ENCODE data around the gene TMED1.
"Not testable (repeated sequence)": the region's sequence is repeated elsewhere in the genome, so short reads cannot be mapped to it uniquely, and the experiment has no call there.

Gene TMED1

DNA sequence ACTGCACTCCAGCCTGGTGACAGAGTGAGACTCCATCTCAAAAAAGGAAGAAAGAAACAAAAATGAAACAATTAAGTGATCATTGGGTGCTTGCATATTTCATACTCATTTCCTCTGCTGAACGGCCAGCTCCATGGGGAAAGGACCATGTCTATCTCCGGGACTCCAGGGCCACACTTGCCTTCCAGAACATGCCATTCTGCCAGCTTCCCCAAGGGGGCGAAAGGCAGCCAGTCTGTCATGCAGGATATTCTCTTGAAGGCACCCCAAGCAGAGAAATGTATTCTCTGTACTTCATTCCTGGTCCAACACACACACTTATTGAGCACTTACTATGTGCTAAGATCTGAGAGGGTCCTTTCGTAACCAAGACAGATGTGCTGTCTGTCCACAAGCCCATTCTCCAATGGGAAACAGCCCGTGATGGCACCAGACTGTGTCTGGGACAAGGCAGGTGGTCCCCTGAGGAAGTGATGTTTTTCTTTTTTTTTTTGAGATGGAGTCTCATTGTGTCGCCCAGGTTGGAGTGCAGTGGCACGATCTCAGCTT is 25.2 kb upstream of the TMED1 start:
- no peak for DNase-seq

DNA sequence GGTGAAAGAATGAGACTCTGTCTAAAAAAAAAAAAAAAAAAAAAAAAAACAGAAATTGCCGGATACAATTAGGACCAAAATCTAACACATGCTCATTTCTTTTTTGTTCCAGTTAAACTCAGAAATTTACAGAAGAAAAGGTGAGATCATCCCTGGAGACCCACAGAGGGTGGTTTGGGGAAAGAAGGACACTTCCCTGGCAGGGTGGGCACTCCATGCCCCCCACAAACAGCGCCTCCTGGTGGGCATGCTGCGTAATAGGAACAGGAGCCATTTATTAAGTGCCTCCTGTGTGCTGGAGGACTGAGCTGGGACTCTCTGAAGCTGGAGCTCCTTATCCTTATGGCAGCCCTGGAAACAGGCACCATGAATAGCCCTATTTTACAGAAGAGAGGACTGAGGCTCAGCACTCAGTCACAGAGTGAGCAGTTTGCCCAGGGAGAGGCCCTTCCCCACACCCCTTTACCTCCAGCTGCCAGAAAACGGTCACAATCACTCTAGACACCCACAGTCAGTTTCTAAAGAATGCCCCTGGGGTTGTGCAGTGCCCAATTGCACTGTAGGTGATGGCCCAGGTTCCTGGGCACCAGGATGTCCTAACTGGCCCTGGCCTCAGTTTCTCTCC is 22.3 kb upstream of the TMED1 start:
- DNase-seq, result no peak

DNA sequence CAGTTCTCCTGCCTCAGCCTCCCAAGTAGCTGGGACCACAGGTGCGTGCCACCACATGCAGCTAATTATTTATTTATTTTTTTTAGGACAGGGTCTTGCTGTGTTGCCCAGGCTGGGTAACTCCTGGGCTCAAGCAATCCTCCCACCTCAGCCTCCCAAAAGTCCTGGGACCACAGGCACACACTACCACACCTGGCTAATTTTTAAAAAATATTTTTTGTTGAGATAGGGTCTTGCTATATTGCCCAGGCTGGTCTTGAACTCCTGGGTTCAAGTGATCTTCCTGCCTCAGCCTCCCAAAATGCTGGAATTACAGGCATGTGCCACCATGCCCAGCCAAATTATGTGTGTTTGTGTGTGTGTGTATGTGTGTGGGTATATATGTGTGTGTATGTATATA is 20.9 kb upstream of the TMED1 start:
- not testable (repeated sequence) for DNase-seq

DNA sequence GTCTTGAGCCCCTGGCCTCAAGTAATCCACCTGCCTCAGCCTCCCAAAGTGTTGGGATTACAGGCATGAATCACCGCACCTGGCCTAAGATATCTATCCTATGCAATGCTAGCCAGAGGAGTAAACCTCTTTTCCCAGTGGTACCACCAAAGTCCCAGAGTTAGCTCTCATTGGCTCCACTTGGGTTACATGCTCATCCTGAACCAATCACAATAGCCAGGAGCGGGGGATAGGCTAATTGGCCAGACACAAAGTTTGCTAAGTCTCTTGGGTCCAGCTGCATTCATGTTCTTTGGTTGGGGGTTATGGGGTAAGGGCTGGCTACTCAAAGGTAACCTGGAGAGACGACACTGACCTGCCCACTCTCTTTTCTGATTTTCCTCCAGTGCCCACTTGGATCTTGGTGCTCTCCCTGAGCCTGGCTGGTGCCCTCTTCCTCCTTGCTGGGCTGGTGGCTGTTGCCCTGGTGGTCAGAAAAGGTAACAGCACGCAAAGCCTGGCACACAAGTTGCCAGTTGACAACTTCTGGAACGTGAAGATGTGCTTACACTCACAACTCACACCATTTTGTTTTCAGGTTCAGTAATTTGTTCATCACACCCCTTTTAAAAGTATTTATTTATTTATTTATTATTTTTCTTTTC is 20.0 kb upstream of the TMED1 start:
- DNase-seq, result no peak

DNA sequence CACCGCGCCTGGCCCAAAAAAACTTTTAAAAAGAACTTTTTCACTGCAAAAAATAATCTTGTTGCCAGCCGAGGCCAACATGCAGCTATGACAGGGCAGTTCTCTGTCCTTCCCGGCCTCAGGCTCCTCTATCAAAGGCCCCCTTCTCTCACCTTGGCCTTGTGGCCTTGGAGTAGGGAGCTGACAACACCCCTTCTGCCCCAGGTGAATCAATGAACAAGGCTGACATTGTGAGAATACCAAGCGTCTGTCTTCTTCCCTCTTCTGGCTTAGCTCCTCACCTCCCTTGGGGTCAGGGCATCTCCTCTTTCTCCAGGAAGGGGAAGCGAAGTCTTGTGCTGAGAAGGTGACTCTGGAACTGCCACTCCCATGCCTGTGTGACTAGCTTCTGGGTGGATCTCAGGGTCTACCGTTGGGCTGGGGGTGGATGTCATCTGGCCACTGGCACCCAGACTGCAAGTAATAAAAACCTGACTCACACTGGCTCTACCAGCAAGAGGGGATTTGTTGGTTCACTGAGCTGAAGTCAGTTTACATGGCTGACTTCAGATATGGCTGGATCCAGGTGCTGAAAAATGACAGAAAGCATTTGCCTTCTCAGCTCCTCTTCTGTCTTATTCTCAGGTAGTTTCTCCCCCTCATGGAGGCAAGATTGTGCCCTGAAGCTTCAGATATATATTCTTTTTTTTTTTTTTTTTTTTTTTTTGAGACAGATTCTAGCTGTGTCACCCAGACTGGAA is 18.5 kb upstream of the TMED1 start:
- no peak for DNase-seq

DNA sequence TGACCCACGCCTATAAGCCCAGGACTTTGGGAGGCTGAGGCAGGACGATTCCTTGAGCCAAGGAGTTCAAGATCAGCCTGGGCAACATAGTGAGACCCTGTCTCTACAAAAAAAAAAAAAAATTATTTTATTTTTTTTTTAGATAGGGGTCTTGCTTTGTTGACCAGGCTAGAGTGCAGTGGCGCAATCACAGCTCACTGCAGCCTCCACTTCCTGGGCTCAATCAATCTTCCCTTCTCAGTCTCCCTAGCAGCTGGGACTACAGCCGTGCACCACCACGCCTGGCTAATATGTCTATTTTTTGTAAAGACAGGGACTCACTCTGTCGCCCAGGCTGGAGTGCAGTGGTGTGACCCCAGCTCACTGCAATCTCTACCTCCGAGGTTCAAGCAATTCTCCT is 16.9 kb upstream of the TMED1 start:
- DNase-seq, result no peak

DNA sequence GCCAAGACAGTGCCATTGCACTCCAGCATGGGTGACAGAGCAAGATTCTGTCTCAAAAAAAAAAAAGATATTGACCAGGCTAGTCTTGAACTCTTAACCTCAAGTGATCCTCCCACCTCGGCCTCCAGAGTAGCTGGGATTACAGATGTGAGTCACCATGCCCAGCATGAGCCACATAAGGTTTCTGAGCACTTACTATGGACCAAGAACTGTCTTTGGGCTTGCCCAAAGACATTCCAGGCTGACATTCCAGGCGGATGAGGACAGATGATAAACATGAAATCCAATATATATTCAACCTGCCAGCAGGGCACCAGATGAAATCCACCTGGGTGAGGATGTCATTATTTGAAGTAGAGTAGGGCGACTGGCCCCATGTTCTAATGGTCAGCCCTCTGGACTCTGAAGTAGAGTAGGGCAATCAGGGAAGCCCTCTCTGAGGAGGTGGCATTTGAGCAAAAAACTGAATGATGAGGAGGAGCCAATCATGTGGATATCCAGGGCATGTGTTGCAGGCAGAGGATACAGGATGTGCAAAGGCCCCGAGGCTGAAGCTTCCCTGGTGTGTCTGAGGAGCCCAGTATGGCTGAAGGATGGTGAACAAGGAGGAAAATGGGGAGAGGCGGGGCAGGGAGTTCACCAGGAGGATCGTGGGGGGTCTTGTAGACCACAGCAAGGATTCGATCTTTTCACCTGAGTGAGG is 16.2 kb upstream of the TMED1 start:
- no peak for DNase-seq

DNA sequence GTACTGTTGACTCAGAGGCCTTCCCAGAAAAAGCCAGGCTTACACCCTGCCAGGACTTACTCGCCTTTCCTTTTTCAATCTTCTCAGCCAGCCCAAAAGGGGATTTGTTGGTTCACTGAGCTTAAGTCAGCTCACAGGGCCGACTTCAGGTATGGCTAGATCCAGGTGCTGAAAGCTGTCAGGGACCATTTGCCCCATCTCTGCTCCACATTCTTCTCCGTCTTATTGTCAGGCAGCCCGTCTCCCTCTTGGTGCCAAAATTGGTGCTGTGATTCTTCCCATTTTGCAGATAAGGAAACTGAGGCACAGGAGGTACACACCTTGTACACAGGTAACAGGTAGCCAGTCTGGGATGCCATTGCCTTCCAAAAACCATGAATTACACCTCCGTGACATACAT is 14.6 kb upstream of the TMED1 start:
- DNase-seq, result no peak

DNA sequence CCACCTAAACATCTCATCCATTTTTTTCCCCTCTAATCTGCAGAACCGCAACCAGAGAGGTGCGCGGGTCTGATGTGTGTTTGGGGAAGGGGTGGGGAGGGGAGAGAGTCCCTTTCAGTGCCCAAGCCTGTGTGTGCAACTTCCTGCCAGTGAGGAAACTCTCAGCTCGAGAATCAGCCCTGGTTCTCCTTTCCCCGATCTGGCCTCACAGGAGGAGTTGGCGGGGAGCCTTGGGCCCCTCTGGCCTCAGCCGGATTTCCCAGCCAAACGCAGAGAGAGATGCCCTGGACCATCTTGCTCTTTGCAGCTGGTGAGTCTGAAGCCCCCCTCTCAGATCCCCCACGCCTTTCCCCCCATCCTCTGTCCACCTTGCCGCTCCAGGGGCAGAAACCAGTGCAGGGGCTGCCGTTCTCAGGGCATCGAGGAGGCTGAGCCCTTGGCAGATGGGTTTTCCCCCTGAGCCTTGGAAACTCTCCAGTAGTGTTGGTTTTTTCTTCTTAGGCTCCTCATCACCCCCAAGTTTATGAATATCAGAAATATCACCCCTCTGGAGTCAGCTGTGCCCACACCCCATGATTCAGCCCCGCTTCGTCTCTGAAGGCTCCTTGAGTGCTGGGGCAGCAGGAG is 12.3 kb upstream of the TMED1 start, which contains the start of gene C19orf38:
TSS of gene C19orf38 (plus strand) at position 186 of the 627 bp plus-strand sequence. CDS start at position 280, 94 bp downstream.
- no peak for DNase-seq

DNA sequence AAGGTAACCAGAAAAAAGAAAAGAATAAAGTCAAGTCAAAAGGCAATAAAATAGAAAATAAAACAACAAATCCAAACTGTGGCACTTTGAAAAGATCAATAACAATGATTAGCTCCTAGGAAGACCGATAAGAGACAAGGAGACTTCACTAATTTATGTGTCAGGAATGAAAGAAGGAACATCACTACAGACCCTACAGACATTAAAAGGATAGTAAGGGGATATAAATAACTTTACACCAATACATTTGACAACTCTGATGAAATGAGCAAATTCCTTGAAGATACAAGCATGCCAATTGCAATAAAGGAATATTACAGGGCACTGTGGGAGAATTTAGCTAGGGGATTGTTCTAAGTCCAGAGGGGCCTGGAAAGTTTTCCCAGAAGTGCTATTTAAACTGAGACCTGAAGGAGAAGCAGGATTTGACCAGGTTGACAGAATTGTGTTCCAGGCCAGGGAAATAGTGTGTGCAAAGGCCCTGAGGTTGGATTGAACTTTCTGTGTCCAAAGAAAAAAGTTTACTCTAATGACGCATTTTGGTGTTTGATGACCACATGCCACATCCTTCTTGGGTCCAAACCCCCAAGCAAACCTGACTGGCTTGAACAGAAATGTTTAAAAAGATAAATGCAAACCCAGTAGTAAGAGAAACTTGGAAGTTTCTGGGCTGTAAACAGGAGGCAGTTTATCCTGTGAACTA is 10.6 kb upstream of the TMED1 start:
- DNase-seq, result no peak

DNA sequence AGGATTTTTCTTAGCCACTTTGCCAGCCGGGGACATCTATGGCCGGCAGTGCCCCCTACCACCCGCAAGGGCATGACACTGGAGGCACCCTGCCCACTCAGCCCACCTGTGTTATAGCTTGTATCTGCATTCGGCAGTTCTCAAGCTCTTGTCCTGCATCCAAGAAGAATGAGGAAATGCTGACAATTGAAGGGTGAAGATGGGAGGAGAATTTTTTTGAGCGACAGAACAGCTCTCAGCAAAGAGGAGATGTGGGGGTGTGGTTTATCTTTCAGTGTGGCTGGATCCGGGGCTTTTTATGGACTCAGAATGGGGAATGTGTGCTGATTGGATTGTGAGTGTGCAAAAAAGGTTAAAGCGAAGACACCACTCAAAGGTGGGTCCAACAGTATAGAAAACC is 6.8 kb upstream of the TMED1 start:
- DNase-seq, result no peak

DNA sequence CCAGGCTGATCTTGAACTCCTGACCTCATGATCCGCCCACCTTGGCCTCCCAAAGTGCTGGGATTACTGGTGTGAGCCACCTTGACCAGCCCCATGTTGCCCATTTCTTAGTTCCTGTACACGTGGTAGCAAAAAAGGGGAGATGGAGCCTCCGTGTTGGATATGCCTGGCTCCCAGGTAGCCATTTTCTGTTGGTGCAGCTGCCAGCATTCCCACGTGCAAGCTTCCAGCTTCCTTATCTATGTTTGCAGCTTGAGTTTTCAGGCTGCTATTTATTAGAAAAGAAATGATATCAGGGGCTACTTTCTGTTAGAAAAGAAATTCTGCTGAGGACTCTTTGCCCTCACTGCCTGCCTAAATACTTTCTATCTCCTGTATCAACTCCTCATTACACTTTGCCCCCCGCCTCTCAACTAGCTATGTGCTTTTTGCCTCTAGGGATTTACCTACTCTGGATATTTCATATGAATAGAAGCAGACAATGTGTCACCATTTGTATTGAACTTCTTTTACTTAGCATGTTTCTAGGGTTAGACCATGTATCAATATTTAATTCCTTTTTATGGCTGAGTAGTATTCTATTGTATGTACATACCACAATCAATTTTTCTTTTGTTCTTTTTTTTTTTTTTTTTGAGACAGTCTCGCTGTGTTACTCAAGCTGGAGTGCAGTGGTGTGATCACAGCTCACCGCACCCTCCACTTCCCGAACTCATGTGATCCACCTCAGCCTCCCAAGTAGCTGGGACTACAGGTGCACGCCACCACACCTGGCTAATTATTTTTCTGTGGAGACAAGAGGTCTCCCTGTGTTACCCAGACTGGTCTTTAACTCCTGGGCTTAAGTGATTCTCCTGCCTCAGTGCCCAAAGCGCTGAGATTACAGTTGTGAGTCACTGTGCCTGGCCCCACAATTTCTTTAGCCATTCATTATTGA is 3.4 kb upstream of the TMED1 start:
- DNase-seq, result no peak

DNA sequence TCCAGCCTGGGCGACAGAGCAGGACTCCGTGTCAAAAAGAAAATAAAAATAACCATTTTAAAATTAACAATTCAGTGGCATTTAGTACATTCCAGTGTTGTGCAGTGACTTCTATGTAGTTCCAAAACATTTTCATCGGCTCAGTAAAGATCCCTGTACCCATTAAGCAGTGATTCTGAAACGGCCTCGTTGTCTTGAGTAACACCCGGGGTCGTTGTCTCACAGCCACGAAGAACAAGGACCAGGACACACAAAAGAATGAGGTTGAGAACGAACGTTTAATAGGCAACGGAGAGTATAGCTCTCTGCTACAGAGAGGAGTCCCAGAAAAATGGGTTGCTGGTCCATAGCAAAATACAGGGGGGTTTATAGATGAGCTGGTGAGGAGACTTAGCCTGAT is 2.4 kb upstream of the TMED1 start:
- no peak for DNase-seq

DNA sequence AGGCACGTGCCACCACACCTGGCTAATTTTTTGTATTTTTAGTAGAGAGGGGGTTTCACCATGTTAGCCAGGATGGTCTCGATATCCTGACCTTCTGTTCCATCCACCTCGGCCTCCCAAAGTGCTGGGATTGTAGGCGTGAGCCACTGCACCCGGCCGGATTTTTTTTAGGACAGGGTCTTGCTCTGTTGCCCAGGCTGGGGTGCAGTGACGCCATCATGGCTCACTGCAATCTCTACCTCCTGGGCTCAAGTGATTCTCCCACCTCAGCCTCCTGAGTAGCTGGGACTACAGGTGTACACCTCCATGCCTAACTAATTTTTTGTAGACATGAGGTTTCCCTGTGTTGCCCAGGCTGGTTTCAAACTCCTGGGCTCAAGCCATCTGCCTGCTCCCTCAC is 1.6 kb upstream of the TMED1 start:
- not testable (repeated sequence) for DNase-seq

DNA sequence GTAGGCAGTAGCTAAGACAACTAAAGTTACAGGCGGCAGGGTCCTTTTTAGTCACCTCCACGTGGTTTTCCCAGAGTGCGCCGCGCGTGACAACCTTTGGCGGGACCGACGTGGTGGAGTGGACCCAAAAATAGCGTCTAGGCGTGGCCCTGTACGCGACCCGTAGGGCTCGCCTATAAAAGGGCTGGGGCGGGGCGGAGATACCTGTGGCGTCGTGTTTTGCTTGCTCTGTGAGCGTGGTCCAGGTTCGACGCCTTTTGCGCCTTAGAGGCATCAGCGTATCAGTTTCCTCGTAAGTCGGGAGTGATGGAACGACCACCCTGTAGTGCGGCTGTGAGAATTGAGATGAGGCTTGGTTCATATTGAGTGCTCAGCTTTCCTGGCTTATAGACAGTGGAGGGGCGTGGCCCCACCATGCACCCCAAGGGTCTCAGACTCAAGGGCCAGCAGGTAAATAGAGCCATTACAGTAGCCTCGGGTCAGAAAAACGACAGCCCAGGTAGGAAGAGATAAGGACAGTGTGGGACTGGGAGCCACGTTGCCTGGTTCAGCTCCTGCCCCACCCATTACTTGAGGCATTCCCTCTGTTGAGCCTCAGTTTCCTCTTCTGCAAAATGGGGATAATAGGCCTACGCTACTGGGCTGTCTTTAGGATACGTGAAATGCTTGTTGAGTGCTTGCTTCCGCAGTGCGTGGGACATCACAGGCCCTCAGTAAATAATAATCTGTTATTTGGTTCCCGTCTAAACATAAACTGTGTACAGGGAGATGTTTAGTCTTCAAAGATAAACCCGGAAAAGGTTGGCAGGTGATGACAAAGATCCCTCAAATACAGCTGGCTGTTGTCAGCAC is 693 bp upstream of the TMED1 start:
- peak; percentile 87 for DNase-seq

DNA sequence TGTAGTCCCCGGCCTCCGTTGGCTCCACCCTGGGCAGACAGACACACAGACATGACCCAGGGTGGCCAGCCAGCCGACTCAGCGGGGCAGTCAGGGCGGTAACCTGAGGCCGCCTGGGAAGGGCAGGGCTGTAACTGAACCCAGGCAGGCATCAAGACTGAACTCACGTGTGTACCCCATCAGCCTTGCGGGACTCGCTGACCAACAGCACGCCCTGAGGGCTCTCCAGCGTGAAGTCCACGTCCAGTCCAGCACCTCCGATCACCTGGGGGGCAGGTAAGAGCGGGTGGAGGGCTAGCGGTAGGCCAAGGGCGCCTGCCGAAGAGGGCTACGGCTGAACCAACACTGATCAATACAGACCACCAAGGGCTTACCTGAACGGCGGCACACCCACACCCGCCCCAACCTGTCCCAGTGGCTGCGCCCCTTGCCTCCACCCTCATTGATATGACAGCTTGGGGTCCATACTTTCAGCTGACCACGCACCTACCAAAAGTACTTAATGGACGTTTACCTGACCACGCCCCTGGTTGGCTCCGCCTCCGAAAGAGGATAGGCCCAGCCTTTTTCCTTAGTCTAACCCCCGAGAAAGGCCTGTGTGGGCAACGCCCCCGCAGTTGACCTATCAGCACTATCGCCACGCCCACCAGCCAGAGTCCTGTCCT is 791 bp downstream of the TMED1 start:
- no peak for DNase-seq

DNA sequence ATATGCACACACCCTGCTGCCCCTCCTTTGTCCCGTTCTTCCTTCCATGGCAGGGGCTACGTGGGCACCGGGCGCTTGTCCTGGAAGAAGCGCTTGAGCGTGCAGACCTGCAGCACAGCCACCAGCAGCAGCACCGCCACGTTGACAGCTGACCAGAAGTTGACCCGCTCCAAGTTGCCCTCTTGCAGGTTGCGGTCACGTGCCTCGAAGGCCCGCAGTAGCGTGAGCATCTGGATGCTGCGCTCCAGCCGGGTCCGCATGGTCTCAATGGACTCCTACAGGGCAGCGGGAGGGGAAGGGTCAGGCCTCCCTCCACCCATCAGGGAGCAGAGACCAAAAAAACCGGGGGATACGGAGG is 3.1 kb downstream of the TMED1 start:
- DNase-seq, result no peak

DNA sequence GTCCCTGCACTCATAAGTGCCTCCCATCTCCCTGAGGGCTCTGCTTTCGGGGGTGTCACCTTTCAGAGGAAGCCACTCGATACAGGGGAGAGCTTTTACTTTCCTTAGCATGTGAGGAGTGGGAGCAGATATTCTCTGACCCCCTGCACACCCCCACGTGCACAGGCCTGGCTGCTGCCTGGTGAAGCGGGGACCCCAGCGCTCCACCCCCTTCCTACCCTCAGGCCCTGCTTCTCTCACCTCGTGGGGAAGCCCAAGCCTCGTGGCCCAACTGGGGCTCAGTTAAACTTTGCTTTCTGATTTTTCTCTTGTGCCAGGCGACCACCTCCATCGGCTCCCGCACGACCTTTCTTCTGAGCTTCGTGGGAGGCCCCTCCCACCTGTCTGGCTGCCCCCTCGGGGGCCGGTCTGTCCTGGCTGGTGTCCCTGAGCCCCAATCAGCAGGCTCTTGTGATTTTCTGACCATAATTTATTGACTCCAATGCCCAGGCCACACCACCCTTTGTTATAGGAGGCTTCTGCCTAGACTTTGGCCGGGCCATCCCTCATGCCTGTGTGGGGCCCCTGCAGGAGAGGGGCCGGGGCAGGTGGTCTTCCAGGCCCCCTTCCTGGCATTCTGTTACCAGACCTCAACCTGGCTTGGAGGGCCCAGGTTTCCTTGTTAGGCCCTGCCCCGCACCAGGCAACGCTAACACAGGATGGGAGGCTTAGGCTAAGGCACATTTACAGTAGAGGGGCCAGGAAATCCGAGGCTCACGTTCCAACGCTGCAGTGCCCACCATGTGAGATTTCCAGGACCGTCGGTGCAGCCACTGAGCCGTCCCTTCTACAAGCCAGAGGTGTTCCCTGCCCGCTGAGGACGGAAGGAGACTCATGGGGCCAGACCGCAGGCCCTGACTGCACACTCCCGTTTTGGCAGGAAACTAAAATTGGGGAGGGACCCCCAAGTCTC is 3.7 kb downstream of the TMED1 start:
- no peak for DNase-seq
